D721Med (cell line): Measurements from ENCODE around the gene YIPF5.

Experiments
- DNase-seq: peaks from one replicate; pipeline ENCODE4 v3.0.0; 2011; ENCODE audit warnings: low spot score; ENCODE audit not compliant: insufficient read length
- FAIRE-seq: peaks from 2 replicates; lab custom pipeline; 2011; peaks lifted over from hg19 to GRCh38; lab: Jason Lieb, UNC
- TF ChIP-seq, protein P1 (sequence below): IDR thresholded peaks from 2 replicates; pipeline ENCODE4 v1.5.1; 2012; ENCODE audit warnings: mild to moderate bottlenecking, control low read depth; ENCODE audit not compliant: insufficient read depth; ENCODE audit errors: missing control alignments

Gene YIPF5

DNA sequence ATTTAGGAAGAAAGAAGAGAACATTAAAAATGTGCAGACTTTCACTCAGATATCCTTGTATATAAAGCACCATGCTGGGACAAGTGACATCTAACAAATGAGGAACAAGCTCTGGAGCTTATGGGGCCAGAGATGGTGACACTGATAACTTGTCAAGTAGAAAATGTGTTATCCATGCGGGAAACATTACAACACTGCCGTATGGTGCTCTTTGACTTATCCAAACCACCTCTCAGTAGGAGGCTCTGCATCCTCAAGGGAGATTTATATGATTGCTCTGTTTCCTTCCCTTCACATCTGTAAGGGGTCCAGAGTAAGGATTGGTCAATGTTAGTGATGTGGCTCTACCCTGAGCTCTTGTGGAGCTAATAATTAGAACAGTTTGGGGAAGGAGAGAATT is 23.7 kb upstream of the YIPF5 start:
- DNase-seq (no peak), FAIRE-seq (no peak)
- TF ChIP-seq, protein P1, sequence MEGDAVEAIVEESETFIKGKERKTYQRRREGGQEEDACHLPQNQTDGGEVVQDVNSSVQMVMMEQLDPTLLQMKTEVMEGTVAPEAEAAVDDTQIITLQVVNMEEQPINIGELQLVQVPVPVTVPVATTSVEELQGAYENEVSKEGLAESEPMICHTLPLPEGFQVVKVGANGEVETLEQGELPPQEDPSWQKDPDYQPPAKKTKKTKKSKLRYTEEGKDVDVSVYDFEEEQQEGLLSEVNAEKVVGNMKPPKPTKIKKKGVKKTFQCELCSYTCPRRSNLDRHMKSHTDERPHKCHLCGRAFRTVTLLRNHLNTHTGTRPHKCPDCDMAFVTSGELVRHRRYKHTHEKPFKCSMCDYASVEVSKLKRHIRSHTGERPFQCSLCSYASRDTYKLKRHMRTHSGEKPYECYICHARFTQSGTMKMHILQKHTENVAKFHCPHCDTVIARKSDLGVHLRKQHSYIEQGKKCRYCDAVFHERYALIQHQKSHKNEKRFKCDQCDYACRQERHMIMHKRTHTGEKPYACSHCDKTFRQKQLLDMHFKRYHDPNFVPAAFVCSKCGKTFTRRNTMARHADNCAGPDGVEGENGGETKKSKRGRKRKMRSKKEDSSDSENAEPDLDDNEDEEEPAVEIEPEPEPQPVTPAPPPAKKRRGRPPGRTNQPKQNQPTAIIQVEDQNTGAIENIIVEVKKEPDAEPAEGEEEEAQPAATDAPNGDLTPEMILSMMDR, result no peak

DNA sequence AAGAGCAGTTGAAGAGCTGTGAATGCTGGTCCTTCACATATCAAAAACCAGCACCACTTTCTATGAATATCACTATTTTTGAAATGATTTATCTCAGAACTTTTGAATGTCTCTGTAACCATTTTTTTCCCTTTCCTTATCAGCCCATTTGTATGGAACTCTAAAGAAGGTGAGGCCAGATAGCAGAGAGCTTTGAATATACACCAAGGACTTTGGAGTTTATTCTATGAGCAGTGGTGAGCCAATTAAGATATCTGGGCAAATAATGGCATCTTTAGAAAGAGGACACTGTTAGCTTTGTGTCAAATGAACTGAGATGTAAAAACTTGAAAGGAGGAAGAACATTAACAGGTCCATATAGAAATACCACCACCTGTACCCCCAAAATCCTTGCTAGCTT is 22.2 kb upstream of the YIPF5 start:
- TF ChIP-seq, protein P1, result no peak
- DNase-seq (no peak), FAIRE-seq (no peak)

DNA sequence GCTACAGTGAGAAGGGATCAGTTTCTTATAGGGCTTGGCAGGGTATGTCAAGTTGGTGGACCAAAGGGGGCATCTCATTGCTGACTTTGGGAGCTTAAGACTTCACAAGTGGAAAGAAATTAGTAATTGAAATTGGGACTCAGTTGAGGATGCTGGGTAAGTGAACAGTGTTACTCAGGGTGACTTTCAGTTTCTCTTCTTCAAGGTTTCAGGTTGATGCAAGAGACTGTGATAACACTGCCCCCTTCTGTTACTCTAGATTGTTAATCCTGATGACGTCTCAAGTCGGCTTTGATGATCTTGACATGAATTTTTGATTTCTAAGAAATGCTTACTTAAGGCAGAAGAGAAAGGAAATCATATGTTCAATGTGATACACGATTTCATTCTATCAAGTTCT is 21.5 kb upstream of the YIPF5 start:
- DNase-seq, result no peak
- no peak for FAIRE-seq
- TF ChIP-seq, protein P1, result peak; percentile 17

DNA sequence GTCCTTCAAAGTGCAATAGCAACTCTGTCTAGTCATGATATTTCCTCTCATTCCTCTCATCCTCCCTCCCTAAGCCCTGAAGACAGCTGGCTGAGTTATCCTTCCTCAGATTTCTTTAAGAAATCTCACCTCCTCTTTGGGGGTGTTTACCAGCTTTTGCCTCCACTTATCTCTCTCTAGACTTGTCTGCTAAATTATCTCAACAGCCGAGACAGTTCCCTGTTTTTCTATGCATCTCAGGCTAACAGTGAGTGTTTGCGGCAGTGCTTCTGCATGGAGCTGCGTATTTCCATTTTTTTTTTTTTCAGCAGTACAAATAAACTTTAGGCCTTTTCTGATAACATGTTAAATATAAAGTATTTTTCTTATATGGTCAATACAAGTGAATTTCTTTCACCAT is 21.1 kb upstream of the YIPF5 start:
- DNase-seq (no peak), FAIRE-seq (no peak)
- TF ChIP-seq, protein P1, result no peak

DNA sequence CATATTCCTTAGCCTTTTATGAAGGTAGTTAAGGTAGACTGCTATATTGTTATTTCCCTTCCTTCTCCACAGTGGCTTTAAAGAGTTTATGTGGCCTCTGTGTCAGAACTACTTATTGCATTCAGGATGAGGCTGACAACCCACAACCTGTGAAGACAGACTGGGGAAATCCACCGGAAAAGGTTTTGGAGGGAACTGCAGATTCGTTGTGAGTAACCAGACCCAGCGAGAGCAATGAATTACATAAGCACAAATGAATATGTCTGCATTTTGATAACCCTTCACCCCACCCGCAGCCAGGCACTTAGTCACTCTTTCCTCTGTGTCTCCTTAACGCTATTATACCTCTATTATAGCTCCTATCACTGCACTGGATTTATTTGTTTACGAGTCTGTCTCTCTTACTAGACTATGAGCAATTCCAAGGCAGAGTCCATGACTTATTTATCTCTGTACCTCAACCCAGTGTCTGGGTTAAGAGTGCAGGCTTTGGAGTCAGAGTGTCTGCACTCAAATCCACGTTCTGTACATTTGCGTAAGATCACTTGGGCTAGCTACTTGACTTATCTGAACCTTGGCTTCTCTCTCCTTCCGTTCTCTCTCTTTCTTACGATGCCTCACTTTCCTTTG is 19.5 kb upstream of the YIPF5 start:
- DNase-seq (no peak), FAIRE-seq (no peak)
- TF ChIP-seq, protein P1, result no peak

DNA sequence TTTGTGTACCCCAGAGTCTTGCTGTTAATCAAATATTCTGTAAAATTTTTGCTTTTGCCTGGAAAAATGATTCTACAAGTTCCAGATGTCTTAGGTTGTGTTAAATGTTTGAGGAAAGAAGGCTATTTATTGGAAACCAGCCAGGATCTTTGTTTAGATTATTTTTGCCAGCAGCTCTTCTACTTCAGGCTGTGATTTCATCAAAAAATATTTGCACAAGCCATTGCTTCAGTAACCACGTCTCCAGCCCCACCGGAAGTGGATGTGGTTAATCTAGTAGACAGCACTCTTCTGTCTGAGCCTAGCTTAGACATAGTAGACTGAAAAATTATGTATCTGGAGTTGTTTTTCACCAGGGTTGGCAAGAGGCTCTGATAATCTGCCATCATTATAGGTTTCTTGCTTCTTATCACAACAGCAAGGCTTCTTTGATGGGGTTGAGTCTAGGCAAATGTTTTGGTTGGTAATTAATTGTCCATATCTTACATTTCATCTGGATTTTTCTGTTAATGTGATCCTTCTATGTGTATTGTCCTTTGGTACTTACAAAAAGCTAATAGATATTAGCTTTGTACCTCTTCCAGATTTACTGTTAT is 17.3 kb upstream of the YIPF5 start:
- DNase-seq (no peak), FAIRE-seq (no peak)
- TF ChIP-seq, protein P1, result no peak

DNA sequence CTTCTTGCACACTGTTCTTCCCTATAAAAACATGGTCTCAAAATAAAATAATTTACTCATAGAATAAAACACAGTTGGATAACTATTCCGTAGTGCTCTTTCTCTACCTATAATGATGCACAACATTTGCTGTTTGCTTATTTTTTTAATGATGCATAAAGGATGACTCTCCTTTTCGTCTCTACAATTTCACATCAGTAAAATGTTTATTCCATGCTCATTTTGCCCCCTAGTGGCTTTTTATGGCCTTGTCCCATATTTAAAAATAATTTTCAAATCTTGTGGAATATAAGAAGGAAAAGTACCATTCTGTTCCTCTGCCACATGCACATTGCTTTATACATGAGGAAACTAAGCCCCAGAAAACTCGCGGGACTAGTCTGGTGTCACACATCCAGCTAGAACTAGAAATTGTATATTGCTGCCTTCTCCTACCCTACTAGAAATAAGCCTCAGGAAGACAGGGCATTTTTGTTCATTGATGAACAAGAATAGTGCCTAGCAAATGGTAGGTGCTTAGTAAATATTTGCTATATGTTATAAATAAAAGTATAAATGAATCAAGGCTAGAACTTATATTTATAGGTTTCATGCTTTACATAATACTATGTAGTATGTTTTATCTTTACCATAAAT is 12.9 kb upstream of the YIPF5 start:
- TF ChIP-seq, protein P1, result peak; percentile 70
- DNase-seq, result no peak

More for the DNA sequence above, 12.9 kb upstream of the YIPF5 start:
- no peak for FAIRE-seq
